H9 (cell line): ENCODE results near the gene VPS35L. TPM values are rescaled to one million over a fixed set of nuclear protein-coding genes. Genes with fewer than 3 reads are reported as not detected.

Experiments used
- DNase-seq: peaks from one replicate; pipeline ENCODE4 v3.0.0-alpha.2; 2017
- H2AFZ ChIP-seq: one replicate; pipeline ENCODE4 v1.6.1; 2013; ENCODE audit warnings: mild to moderate bottlenecking, low read length, control low read depth, moderate library complexity
- H2AK5ac ChIP-seq: 2 replicates; pipeline ENCODE4 v1.6.1; 2013; ENCODE audit warnings: low read length, control low read depth, mixed read lengths; ENCODE audit not compliant: insufficient read length
- H2BK120ac ChIP-seq: one replicate; pipeline ENCODE4 v1.6.1; 2013; ENCODE audit warnings: low read depth, mild to moderate bottlenecking, low read length, control low read depth, inconsistent platforms; ENCODE audit not compliant: poor library complexity, severe bottlenecking
- H2BK12ac ChIP-seq: 2 replicates; pipeline ENCODE4 v1.6.1; 2013; ENCODE audit warnings: low read length, control low read depth, mixed read lengths, low read depth; ENCODE audit not compliant: insufficient read length
- H2BK15ac ChIP-seq: 2 replicates; pipeline ENCODE4 v1.6.1; 2013; ENCODE audit warnings: low read depth, low read length, control low read depth
- H2BK20ac ChIP-seq: one replicate; pipeline ENCODE4 v1.6.1; 2013; ENCODE audit warnings: low read depth, mild to moderate bottlenecking, low read length, control low read depth, inconsistent platforms; ENCODE audit not compliant: poor library complexity, severe bottlenecking
- H2BK5ac ChIP-seq: 2 replicates; pipeline ENCODE4 v1.6.1; 2013; ENCODE audit warnings: low read length, control low read depth, mixed read lengths; ENCODE audit not compliant: insufficient read length
- H3K14ac ChIP-seq: 2 replicates; pipeline ENCODE4 v1.6.1; 2013; ENCODE audit warnings: low read length, control low read depth; ENCODE audit not compliant: insufficient read depth
- H3K18ac ChIP-seq: 2 replicates; pipeline ENCODE4 v1.6.1; 2013; ENCODE audit warnings: low read depth, mild to moderate bottlenecking, mixed read lengths, low read length, control low read depth; ENCODE audit not compliant: insufficient read length
- H3K23ac ChIP-seq: 2 replicates; pipeline ENCODE4 v1.6.1; 2013; ENCODE audit warnings: low read length, control low read depth, mixed read lengths, low read depth; ENCODE audit not compliant: insufficient read length
- H3K23me2 ChIP-seq: 2 replicates; pipeline ENCODE4 v1.6.1; 2013; ENCODE audit warnings: low read depth, mild to moderate bottlenecking, mixed read lengths, low read length, control low read depth; ENCODE audit not compliant: insufficient read length, poor library complexity, severe bottlenecking
- H3K27ac ChIP-seq: 2 replicates; pipeline ENCODE4 v1.5.1; 2013; ENCODE audit warnings: low read length, control low read depth, mixed read lengths, low read depth; ENCODE audit not compliant: insufficient read length
- H3K27me3 ChIP-seq: 2 replicates; pipeline ENCODE4 v1.6.1; 2013; ENCODE audit warnings: low read length, control low read depth, inconsistent platforms; ENCODE audit not compliant: insufficient read depth
- H3K4ac ChIP-seq: 2 replicates; pipeline ENCODE4 v1.6.1; 2013; ENCODE audit warnings: low read depth, mild to moderate bottlenecking, control low read depth, inconsistent platforms, low read length, moderate library complexity
- H3K4me1 ChIP-seq: 2 replicates; pipeline ENCODE4 v1.6.1; 2013; ENCODE audit warnings: low read length, control low read depth, inconsistent platforms; ENCODE audit not compliant: insufficient read depth
- H3K4me2 ChIP-seq: 2 replicates; pipeline ENCODE4 v1.6.1; 2013; ENCODE audit warnings: low read length, control low read depth, mixed read lengths; ENCODE audit not compliant: insufficient read length, insufficient read depth
- H3K56ac ChIP-seq: 2 replicates; pipeline ENCODE4 v1.6.1; 2013; ENCODE audit warnings: low read depth, mild to moderate bottlenecking, mixed read lengths, low read length, control low read depth; ENCODE audit not compliant: insufficient read length
- H3K79me1 ChIP-seq: 2 replicates; pipeline ENCODE4 v1.6.1; 2013; ENCODE audit warnings: low read depth, mild to moderate bottlenecking, moderate library complexity, low read length, control low read depth, inconsistent platforms; ENCODE audit not compliant: insufficient read depth, poor library complexity, severe bottlenecking
- H3K79me2 ChIP-seq: 2 replicates; pipeline ENCODE4 v1.6.1; 2013; ENCODE audit warnings: low read length, control low read depth, inconsistent platforms; ENCODE audit not compliant: insufficient read depth
- H3K9ac ChIP-seq: 2 replicates; pipeline ENCODE4 v1.6.1; 2013; ENCODE audit warnings: low read length, control low read depth, mixed read lengths; ENCODE audit not compliant: insufficient read length; ENCODE audit errors: extremely low read depth
- H3K9me3 ChIP-seq: one replicate; pipeline ENCODE4 v1.6.1; 2013; ENCODE audit warnings: low read depth, low read length, inconsistent platforms; ENCODE audit not compliant: control insufficient read depth
- H3T11ph ChIP-seq: one replicate; pipeline ENCODE4 v1.6.1; 2013; ENCODE audit warnings: mild to moderate bottlenecking, low read length, control low read depth, inconsistent platforms
- H4K20me1 ChIP-seq: one replicate; pipeline ENCODE4 v1.6.1; 2013; ENCODE audit not compliant: control insufficient read depth, insufficient read length, insufficient read depth
- H4K5ac ChIP-seq: 2 replicates; pipeline ENCODE4 v1.6.1; 2013; ENCODE audit warnings: low read depth, mild to moderate bottlenecking, mixed read lengths, low read length, control low read depth; ENCODE audit not compliant: insufficient read length
- H4K8ac ChIP-seq: replicated peaks from 2 replicates; pipeline ENCODE4 v1.6.1; 2013; ENCODE audit warnings: low read length, control low read depth, mixed read lengths, low read depth; ENCODE audit not compliant: insufficient read length
- H4K91ac ChIP-seq: 2 replicates; pipeline ENCODE4 v1.6.1; 2013; ENCODE audit warnings: low read depth, mild to moderate bottlenecking, moderate library complexity, mixed read lengths, low read length, control low read depth; ENCODE audit not compliant: insufficient read length
- H3K27ac Mint-ChIP-seq, 3 experiments: 2 replicates in 2 of 3; 3 replicates in 1 of 3; pipeline ENCODE4 v1.8.0; 2020 to 2021; ENCODE audit warnings: mixed read lengths in 3 of 3, mild to moderate bottlenecking in 1 of 3, moderate library complexity in 1 of 3
- H3K27me3 Mint-ChIP-seq: 2 replicates; pipeline ENCODE4 v1.8.0; 2021; ENCODE audit warnings: low read depth, mild to moderate bottlenecking, moderate library complexity, mixed read lengths
- H3K36me3 Mint-ChIP-seq, 3 experiments: 2 replicates in 2 of 3; 3 replicates in 1 of 3; pipeline ENCODE4 v1.8.0; 2020 to 2021; ENCODE audit warnings: low read depth in 3 of 3, mixed read lengths in 3 of 3; ENCODE audit not compliant: insufficient read depth in 1 of 3
- H3K4me1 Mint-ChIP-seq, 2 experiments: 2 replicates each; pipeline ENCODE4 v1.8.0; 2020; ENCODE audit warnings: mixed read lengths in 2 of 2
- H3K4me3 Mint-ChIP-seq, 2 experiments: 2 replicates in 1 of 2; 3 replicates in 1 of 2; pipeline ENCODE4 v1.8.0; 2020 to 2021; ENCODE audit warnings: mild to moderate bottlenecking in 2 of 2, mixed read lengths in 2 of 2, moderate library complexity in 1 of 2
- H3K9me3 Mint-ChIP-seq, 2 experiments: 2 replicates in 1 of 2; 3 replicates in 1 of 2; pipeline ENCODE4 v1.8.0; 2020; ENCODE audit warnings: mild to moderate bottlenecking in 2 of 2, mixed read lengths in 2 of 2, moderate library complexity in 1 of 2
- WGBS: extraction: QIAGEN DNeasy Blood & Tissue Kit; methylation state at CpG from one replicate; pipeline ENCODE4 v1.1.7; 2013; ENCODE audit warnings: missing lambda C conversion rate, low lambda C conversion rate, mixed read lengths; ENCODE audit not compliant: insufficient read length; ENCODE audit errors: extremely low coverage; 5-methylcytosine and 5-hydroxymethylcytosine counted together
- total RNA-seq: library from RNA; stranded (reverse); gene quantifications from 2 replicates; pipeline ENCODE4 v1.2.1, GENCODE V29; 2021
- TF ChIP-seq, protein P1 (sequence below): fragments of 200-600 bp; sonication (generic); conservative IDR thresholded peaks from 3 replicates; pipeline ENCODE4 v1.8.0; 2021; ENCODE audit warnings: antibody characterized with exemption, mild to moderate bottlenecking

The VPS35L gene
- total RNA-seq, 1 experiment from 2014 or later: 58.4 TPM

DNA sequence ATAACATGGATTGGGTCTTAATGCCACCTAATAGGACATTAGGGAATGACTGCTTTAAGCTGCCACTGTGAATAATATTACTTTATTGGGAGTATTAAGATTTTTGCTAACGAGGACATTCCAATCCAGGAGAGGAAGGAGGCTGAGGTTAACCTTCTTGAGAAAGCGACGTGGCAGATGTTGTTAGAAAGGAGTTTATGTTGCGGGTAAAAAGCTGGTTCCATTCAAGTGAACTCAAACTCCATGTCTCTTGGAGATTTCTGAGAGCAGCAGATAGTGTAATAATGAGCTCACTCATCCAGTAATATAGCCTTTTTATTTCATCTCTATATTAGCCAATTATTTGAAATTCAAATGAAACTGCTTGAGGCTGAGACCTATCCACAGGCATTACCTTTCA is 87.0 kb downstream of the VPS35L start:
- Mint-ChIP-seq H3K36me3 (peaks cover 0 to 33% (median 27%) of the 10 kb centered on the region in 3 experiments; a peak in 5 of 7 replicates), H3K27me3 (no peaks in the 10 kb centered on the region), H3K4me3 (no peak overlapping the region), H3K9me3 (no peaks in the 10 kb centered on the region), H3K4me1 (peaks cover 0 to 10% of the 10 kb centered on the region in 2 experiments; a peak in 1 of 4 replicates), H3K27ac (no peak overlapping the region)
- Histone ChIP-seq H3K4me1 (no peaks in the 10 kb centered on the region), H3K27ac (no peak overlapping the region), H3K27me3 (no peaks in the 10 kb centered on the region), H3K4ac (no peak overlapping the region), H3K23me2 (no peaks in the 10 kb centered on the region), H4K5ac (no peak overlapping the region), H2BK120ac (no peak overlapping the region), H3K9me3 (no peaks in the 10 kb centered on the region), H3K4me2 (no peak overlapping the region), H2AK5ac (no peak overlapping the region), H2BK12ac (no peak overlapping the region), H3K79me2 (no peaks in the 10 kb centered on the region), H4K8ac (no peak overlapping the region), H3K14ac (no peak overlapping the region), H2BK20ac (no peak overlapping the region), H2BK5ac (no peak overlapping the region), H3T11ph (no peak overlapping the region), H2BK15ac (no peak overlapping the region), H3K79me1 (no peaks in the 10 kb centered on the region), H4K91ac (no peak overlapping the region), H3K18ac (no peak overlapping the region), H3K23ac (no peak overlapping the region), H4K20me1 (no peaks in the 10 kb centered on the region), H3K9ac (no peak overlapping the region), H3K56ac (no peak overlapping the region), H2AFZ (no peak overlapping the region)
- WGBS: no CpG with 5 or more reads among the region's 4 CpGs
- no peak for DNase-seq
- TF ChIP-seq, protein P1, sequence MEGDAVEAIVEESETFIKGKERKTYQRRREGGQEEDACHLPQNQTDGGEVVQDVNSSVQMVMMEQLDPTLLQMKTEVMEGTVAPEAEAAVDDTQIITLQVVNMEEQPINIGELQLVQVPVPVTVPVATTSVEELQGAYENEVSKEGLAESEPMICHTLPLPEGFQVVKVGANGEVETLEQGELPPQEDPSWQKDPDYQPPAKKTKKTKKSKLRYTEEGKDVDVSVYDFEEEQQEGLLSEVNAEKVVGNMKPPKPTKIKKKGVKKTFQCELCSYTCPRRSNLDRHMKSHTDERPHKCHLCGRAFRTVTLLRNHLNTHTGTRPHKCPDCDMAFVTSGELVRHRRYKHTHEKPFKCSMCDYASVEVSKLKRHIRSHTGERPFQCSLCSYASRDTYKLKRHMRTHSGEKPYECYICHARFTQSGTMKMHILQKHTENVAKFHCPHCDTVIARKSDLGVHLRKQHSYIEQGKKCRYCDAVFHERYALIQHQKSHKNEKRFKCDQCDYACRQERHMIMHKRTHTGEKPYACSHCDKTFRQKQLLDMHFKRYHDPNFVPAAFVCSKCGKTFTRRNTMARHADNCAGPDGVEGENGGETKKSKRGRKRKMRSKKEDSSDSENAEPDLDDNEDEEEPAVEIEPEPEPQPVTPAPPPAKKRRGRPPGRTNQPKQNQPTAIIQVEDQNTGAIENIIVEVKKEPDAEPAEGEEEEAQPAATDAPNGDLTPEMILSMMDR: no peak
